Measurements from ENCODE around the gene LRRC75B. TPM values are rescaled to one million over a fixed set of nuclear protein-coding genes. Genes with fewer than 3 reads are reported as not detected.
A peak's percentile ranks its signal among the peaks of the same experiment; 100 is the strongest.
"Not testable (repeated sequence)": the region's sequence is repeated elsewhere in the genome, so short reads cannot be mapped to it uniquely, and the experiment has no call there.

Gene LRRC75B
- total RNA-seq, 1 donor from 2014 or later: 12.2 TPM

DNA sequence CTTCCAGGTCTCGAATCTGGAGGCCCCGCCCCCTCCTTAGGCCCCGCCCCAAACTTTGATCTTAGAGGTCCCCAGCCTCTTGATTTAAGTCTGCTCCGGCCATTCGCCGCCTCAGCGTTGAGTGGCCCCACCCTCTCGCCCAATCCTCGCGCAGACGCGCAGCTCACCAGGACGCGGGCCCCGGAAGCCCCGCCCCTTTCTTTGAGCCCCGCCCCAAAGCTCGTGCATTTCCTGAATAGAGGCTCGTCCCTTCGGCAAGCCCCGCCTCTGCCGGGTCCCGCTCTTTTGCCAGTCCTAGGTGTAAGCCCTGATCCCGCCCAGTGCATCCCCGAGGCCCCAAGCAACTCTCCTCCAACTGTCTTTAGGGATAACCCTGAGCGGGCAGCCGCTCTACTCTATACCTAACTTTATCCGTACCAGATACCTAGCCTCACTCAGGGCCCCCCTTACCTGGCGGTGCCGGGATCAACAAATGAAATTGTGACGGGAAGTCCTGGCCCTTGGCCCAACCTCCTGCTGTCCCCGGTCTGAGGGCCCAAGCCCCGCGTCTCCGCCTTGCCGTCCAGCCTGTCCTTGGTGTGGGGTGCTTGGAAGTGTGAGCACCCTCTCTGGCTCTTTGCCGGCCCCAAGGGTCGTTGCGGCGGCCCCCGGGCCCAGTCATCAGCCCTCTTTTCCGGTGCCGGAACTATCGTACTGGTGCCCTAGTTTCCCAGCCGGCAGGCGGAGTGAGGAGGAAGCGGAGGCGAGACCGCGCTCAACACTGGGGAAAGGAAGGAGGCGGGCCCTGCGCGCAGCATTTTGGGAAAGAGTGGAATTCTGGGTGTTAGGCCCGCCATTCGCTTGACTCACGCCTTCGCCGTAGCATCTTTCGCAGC lies 37.5 kb downstream of the LRRC75B start, which contains the start of gene SNRPD3:
TSS of gene SNRPD3 (plus strand) at position 835 of the 875 bp plus-strand sequence. CDS start 1,676 bp downstream, outside the sequence.
- peak; percentile 71 for DNase-seq (ENCODE audit: extremely low read depth, low read depth, low spot score)

DNA sequence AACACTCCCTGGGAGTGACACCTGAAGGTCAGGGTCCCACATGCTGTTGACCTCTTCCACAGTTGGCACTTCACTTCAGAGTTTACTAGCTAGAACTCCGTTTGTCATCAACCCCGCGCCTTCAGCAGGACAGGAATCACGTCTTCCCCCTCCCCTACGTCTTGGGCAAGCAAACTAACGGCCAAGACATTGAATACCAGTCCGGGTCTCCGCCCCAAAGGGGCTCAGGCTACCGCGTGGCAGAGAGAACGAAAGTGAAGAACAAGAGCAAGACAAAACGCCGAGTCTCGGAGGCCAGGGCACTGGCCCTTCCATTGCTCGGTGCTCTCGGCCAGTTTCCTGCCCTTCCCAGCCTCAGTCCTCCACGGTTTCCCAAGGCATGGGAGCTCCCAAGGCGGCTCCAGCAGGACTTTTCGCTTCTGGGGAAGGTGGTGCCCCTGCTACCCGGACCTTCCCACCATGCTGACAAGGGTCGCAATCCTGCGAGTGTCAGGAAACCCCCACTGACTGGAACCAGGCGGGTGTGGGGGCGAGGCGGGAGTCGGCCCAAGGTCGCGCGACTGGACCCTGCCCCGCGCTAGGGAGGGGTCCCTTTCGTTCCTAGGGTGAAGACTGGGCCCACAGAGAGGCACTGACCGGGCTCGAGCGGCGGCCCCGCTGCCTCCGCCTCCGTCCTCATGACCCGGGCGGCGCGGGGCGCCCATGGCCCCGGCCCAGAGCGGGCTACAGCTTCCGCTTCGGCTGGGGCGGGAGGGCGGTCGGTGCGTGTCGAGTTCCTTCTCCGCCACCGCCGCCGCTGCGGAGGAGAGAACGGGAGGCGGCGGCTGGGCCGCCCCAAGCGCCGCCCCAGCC lies 38.3 kb downstream of the LRRC75B start, which contains the start of gene GUCD1:
TSS of gene GUCD1 (minus strand) at position 826 of the 852 bp plus-strand sequence. CDS start at position 679, 147 bp downstream.
- DNase-seq (ENCODE audit: extremely low read depth, low read depth, low spot score): no peak

DNA sequence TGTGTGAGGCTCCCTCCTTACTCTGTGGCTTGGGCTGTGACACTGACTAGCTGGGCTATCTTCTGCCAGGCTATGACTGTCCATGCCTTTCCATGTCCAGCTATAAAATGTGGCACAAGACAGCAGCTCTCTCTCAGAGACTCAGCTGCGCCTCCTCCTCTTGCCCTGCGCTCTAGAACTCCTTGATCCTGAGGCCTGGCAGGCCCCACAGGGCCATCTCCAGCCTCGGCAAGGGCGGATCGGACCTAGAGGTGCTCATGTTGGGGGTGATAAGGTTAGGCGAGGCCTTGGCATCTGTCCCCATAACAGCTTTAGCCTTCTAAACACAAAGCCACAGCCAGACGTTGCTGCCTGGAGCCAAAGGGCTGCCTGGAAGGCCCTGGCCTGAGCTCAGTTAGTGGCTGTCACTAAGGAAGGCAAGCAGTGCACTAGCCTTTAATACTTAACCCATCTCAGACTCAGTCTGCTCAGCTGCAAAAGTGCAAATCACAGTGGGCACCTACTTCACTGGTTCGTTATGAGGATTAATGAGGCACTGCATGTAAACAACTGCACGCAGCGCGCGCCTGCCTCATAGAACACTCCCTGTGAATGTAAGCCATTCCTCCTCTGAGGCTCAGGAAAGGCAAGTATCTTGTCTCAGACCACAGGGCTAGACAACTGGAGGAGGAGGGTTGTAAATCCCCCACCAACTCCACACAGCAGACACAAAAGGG lies 39.1 kb downstream of the LRRC75B start:
- no peak for DNase-seq (ENCODE audit: extremely low read depth, low read depth, low spot score)

DNA sequence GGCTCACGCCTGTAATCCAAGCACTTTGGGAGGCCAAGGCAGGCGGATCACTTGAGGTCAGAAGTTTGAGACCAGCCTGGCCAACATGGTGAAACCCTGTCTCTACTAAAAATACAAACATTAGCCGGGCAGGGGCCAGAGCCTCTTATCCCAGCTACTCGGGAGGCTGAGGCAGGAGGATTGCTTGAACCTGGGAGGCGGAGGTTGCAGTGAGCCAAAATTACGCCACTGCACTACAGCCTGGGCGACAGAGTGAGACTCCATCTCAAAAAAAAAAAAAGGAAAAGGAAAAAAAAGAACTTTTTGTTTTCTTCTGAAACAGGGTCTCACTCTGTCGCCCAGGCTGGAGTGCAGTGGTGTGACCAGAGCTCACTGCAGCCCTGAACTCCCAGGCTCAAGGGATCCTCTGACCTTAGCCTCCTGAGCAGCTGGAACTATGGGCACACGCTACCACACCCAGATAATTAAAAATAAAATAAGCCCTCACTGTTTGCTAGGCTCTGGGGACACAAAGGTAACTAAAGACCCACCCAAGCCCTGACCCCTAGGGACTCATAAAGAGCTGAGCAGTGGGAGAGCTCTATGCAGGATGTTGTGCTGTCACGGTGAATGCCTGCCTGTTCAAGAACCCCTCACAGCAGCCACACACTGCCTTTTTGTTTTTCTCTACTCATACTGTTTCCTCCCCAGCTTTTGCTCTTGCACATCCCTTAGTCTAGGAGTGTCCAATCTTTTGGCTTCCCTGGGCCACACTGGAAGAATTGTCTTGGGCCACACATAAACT lies 40.2 kb downstream of the LRRC75B start:
- DNase-seq (ENCODE audit: extremely low read depth, low read depth, low spot score): not testable (repeated sequence)

DNA sequence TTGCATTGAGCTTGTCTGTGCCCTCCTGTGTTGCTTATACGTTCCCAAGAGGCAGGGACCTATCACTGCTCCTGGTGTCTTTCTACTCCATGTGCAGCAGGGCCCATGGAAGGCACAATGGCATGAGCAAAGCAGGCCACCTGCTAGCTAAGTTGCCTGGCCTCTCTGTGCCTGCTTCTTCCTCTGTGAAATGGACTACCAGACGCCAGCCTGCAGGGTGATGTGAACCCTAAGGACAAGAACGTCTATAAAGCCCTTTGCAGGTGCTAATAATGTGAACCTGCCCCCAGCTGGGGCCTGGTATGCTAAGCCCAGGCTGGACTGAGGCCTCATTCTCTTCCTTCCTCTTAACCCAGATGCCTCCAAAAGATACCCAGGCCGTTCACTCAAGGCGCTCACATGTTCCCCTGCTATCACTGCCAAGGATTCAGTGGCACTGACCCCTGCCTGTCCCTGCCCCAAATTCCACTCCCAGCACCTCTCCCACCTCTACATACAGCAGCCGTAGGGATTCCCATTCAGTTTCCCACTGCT lies 41.9 kb downstream of the LRRC75B start:
- DNase-seq (ENCODE audit: extremely low read depth, low read depth, low spot score): no peak

DNA sequence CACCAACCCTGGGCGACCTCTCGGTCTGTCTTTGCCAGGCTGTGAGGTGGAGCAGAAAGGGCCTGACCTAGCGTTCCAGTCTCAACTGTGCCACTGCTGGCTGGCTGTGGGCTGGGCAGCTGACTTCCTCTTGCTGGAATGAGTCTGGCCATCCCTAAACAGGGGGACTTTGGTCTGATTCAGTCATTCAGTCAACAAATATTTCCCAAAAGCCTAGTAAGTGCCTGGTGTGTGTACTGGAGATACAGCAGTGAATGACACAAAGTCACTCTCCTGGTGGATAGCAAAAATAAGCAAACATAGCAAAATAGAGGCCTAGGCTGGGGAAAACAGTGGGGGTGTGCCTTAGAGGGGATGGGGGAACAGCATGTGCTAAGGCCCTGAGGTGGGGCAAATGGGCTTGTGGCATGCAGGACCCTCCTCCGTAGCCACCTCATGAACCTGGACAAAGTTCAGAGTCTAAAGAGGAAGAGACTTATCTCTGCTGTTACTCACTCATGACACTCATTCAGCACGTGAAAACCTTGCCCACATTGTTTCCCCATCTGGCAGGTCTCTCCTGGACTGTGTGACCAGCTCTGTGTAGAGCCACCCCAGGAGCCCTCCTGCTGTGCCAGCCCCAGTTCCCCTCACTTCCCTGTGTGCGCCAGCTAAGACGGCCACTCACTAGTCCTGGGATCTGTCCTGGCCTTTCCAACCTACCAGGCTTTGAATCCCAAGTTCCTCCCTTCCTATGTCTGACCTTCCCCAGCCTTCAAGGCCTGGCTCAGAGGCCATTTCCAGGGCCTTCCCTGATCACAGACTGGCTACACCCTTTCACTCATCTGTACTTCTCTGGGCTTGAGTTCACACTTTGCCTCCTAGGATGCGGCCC lies 42.6 kb downstream of the LRRC75B start:
- DNase-seq (ENCODE audit: extremely low read depth, low read depth, low spot score): no peak

DNA sequence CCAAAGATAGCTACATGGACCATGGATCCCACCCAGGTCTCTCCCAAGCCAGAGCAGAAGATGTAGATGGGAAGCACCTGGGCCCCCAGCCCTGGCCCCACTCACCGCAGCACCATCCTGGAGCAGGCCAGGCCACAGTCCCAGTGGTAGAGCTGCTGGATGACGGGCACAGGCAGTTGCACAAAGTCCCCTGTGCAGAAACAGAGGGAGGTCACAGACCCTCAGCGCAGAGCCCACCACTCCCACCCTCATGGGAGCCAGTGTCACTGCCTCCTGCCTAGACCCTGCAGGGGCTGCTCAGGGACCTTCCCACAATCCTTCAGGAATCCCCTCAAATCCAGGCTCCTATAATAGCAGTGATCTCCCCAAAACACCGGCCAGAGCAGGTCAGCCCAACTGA lies 44.1 kb downstream of the LRRC75B start:
- DNase-seq (ENCODE audit: extremely low read depth, low read depth, low spot score): no peak

DNA sequence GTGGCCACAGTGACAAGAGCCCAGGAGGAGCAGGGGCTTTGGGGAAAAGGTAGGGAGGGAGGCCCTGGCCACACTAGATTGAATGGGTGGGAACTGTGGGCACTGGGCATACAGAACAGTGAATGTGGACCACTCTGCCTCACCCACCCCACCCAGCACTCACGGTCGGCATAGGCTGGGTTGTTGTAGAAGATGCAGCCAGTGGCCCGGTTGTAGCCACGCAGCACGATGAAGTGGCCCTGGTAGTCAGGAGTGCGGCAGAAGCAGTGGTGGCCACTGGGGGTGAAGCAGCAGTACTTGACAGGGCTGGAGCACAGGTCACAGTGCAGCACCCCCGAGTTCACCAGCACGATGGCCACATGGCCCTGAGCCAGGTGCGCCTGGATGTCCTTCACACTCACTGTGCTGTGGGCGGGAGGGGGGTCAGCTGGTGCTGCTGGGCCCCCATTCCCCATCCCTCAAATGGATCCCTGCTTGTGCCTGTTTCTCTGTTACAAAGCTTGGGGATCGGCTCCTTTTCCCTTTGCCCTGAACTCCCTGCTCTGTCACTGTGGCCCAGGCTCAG lies 49.1 kb downstream of the LRRC75B start:
- DNase-seq (ENCODE audit: extremely low read depth, low read depth, low spot score): no peak

DNA sequence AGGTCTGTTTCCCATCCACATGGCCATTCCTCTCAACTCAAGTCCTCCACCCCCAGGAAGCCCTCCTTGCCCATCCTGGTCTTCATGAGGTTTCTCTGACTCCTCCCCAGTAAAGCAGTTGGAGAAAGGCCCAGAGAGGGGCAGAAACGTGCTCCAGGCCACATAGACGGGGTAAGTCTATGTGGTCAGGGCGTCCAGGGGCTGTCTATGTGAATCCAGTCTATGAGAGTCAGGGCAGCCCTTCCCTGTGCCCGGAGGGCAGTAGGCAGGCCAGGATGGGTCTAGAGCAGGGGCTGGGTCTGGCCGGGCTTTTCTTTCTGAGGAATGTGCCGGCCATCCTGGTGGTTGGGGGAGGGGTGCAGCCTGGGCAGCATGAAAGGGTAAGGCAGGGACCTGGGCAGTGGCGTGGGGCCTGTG lies 49.7 kb downstream of the LRRC75B start:
- no peak for DNase-seq (ENCODE audit: extremely low read depth, low read depth, low spot score)

DNA sequence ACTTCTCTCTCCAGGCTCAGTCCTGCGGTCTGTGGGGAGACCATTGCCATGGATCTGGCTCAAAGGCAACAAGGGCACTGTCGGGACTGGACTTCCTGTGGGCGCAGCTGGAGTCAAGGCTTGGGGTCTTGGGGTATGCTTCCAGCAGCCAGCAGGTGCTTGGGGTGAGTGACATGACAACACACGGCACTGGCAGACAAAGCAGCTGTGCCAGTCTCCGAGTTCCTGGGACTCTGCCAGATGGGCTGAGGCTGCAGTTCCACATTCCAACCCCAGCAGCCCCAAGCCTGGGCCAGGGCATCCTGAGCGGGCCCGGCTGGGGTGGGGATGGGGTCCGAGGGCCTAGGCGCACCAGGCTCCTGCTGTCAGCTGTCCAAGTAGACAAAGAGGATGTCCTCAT lies 50.2 kb downstream of the LRRC75B start:
- no peak for DNase-seq (ENCODE audit: extremely low read depth, low read depth, low spot score)

DNA sequence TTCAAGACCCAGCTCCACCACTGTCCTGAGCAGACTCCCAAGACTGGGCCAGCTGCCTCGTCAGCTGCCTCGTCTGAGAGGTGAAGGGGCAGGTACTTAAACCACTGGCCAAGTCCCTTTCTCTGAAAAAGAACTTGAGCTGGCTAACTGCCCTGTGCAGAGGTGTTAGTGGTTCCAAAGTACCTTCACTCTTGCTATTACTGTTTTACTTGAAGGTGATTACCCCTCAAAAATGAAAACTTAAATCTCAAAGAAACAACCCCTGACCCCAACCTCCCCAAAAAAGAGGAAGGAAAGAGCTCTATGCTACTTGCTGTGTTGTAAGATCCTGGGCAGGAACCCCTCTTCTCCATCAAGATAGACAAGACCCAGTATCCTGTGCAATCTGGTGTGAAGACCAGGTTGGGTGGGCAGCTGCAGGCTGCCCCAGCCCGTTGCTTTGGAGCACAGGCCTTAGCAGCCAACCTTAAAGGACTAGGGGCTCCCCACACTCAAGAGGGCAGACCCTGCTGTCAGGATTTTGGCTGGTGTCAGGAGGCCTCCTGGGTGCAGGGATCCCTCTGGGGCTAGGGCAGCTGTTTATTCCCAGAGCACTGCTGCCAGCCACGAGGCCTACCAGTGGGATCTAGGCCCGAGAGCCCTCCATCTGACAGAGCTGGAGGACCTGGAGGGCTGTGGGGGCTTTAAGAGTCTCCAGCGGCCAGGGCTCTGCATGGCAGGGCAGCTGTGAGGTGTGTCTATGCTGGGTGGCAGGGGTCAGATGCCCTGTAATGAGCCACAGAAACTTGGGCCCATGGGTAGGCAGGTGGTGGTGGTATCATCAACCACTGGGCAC lies 51.0 kb downstream of the LRRC75B start:
- no peak for DNase-seq (ENCODE audit: extremely low read depth, low read depth, low spot score)

DNA sequence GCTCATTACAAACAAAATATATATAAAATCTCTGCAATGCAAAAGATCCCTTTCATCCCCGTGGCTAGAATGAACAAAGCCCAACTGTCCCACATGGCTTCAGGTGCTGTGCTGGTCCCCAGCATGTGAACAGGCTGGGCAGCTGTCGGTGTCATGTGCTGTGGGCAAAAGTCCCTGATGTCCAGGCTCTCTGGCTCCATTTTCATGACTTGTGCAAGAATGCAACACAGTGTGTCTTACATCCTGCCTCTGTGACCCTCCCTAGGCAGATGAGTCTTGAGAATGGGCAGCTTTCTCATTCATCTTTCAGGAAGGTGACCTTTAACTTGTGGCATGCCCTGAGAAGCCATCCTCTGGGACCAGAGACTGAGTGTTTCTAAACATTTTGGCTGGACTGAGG lies 52.4 kb downstream of the LRRC75B start:
- DNase-seq (ENCODE audit: extremely low read depth, low read depth, low spot score): no peak

DNA sequence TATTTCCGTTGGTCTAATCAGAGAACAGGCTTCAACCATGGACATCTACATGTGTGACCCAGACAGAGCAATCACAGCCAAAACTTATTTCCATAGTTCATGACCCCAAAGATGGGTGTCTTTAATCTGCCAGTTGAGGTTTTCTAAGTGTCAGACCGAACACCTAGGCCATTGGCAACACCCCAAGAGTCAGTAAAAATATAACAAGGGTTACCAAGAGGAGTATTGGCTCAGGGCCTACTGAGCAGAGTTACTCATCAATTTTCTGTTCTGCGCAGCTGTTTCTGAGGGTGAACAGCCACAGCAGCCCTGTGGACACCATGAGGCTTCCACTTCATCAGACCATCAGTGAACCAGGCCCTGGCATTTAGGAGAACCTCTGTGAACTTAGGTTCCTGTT lies 56.8 kb downstream of the LRRC75B start:
- no peak for DNase-seq (ENCODE audit: extremely low read depth, low read depth, low spot score)

Other genes starting within 250 kb of the LRRC75B start
- gene ADORA2A, start 165.5 kb downstream of the LRRC75B start, total RNA-seq: 49.0 and 60.6 TPM in 2 replicates
- gene UPB1, start 97.7 kb downstream of the LRRC75B start, total RNA-seq: 0.24 and 0.35 TPM in 2 replicates
- 116 and 135 TPM in 2 replicates for gene GUCD1, start 37.9 kb downstream of the LRRC75B start, total RNA-seq
- 163 and 240 TPM in 2 replicates for gene SNRPD3, start 37.1 kb downstream of the LRRC75B start, total RNA-seq
- gene GGT1, start 10.1 kb upstream of the LRRC75B start, total RNA-seq: 8.2 and 18.7 TPM in 2 replicates
- gene PIWIL3, start 181.6 kb upstream of the LRRC75B start, total RNA-seq: 0.15 and 0.18 TPM in 2 replicates
- 0.18 TPM in 1 of 2 replicates, not detected in the other for gene SGSM1, start 213.1 kb upstream of the LRRC75B start, total RNA-seq

All from glomerular endothelial cell (primary cell).